HCT116 (cell line): ENCODE data around the gene RALGPS2. TPM values are rescaled to one million over a fixed set of nuclear protein-coding genes. Genes with fewer than 3 reads are reported as not detected.

Experiments
- ATAC-seq: fragments of 200-7000 bp; cut with Tn5 transposase; 2 replicates; pipeline ENCODE4 v1.9.1; 2020; ENCODE audit warnings: mild to moderate bottlenecking, moderate library complexity
- BruUV-seq: library from RNA; stranded (reverse); fragments of 400-500 nt; replicated peaks from 2 replicates; lab custom pipeline; 2021; lab: Mats Ljungman, UMichigan
- CTCF ChIA-PET: fragments of 300-600 bp; sonication (Branson Sonifier 250); formaldehyde crosslinking; loops from one replicate; lab custom pipeline; 2021; ENCODE audit warnings: antibody characterized with exemption; lab: Charles Lee
- POLR2A ChIA-PET: fragments of 300-600, 350-600 bp; sonication (Branson Sonifier 250); formaldehyde crosslinking; loops from one replicate; lab custom pipeline; 2021; ENCODE audit warnings: antibody characterized with exemption; lab: Charles Lee
- RAD21 ChIA-PET, 2 experiments: fragments of 300-600 bp; sonication (Branson Sonifier 250); formaldehyde crosslinking; loops; one replicate each; lab custom pipeline; 2023; ENCODE audit warnings: low total read pairs in 2 of 2; ENCODE audit not compliant: uncharacterized antibody in 2 of 2, unreplicated experiment in 2 of 2, low non-redundant PET in 1 of 2; lab: Charles Lee
- DNase-seq: peaks from one replicate; pipeline ENCODE4 v3.0.0-alpha.2; 2010; ENCODE audit warnings: low read depth, low spot score
- H2AFZ ChIP-seq: fragments of 200-600 bp; shearing (Covaris generic), sonication (generic); 2 replicates; pipeline ENCODE4 v1.6.1; 2017; ENCODE audit warnings: low read depth, mixed run types, mixed read lengths, antibody characterized with exemption, low read length; ENCODE audit not compliant: poor library complexity, severe bottlenecking
- H3K27ac ChIP-seq: 2 replicates; pipeline ENCODE4 v1.5.1; 2012; ENCODE audit warnings: low read depth, low read length
- H3K27me3 ChIP-seq: fragments of 200-600 bp; sonication (generic); 2 replicates; pipeline ENCODE4 v1.6.1; 2016; ENCODE audit warnings: mixed run types, low read length, mixed read lengths; ENCODE audit not compliant: insufficient read depth
- H3K36me3 ChIP-seq, 2 experiments: fragments of 200-500 bp in 1 of 2; fragments of 200-600 bp in 1 of 2; sonication (Bioruptor generic) in 1 of 2; sonication (generic) in 1 of 2; 2 replicates each; pipeline versions ENCODE4 v1.5.1 to v1.6.1; 2014 to 2016; ENCODE audit warnings: low read length in 2 of 2, inconsistent platforms in 1 of 2, mixed read lengths in 1 of 2, mixed run types in 1 of 2; ENCODE audit not compliant: insufficient read depth in 2 of 2, control insufficient read depth in 1 of 2
- H3K4me1 ChIP-seq, 2 experiments: fragments of 200-600 bp in 1 of 2; sonication (generic) in 1 of 2; 2 replicates each; pipeline versions ENCODE4 v1.5.1 to v1.6.1; 2012 to 2017; ENCODE audit warnings: low read length in 2 of 2, inconsistent platforms in 1 of 2, mild to moderate bottlenecking in 1 of 2, mixed read lengths in 1 of 2, mixed run types in 1 of 2, moderate library complexity in 1 of 2; ENCODE audit not compliant: insufficient read depth in 2 of 2, control insufficient read depth in 1 of 2
- H3K4me2 ChIP-seq: fragments of 200-600 bp; sonication (generic); 2 replicates; pipeline ENCODE4 v1.6.1; 2017; ENCODE audit warnings: mixed run types, low read length, mixed read lengths
- H3K4me3 ChIP-seq, 2 experiments: fragments of 200-600 bp in 1 of 2; sonication (generic) in 1 of 2; replicated peaks in 1 of 2; 2 replicates each; pipeline ENCODE4 v1.5.1; 2011 to 2016; ENCODE audit warnings: low read length in 2 of 2, control low read depth in 1 of 2, low read depth in 1 of 2, mild to moderate bottlenecking in 1 of 2, mixed read lengths in 1 of 2, mixed run types in 1 of 2
- H3K79me2 ChIP-seq: fragments of 200-600 bp; sonication (generic); 2 replicates; pipeline ENCODE4 v1.6.1; 2017; ENCODE audit warnings: mild to moderate bottlenecking, mixed run types, low read length, moderate library complexity, mixed read lengths; ENCODE audit not compliant: insufficient read depth
- H3K9ac ChIP-seq: fragments of 200-600 bp; sonication (generic); 2 replicates; pipeline ENCODE4 v1.6.1; 2016; ENCODE audit warnings: low read length, mixed read lengths
- H3K9me2 ChIP-seq: fragments of 200-600 bp; sonication (generic), shearing (Covaris generic); 2 replicates; pipeline ENCODE4 v1.6.1; 2017; ENCODE audit warnings: mixed run types, mild to moderate bottlenecking, moderate library complexity; ENCODE audit not compliant: insufficient read depth
- H3K9me3 ChIP-seq, 2 experiments: fragments of 200-500 bp in 1 of 2; fragments of 200-600 bp in 1 of 2; sonication (Bioruptor generic) in 1 of 2; sonication (generic) in 1 of 2; 2 replicates each; pipeline ENCODE4 v1.6.1; 2014 to 2017; ENCODE audit warnings: low read length in 2 of 2, mixed read lengths in 2 of 2, inconsistent platforms in 1 of 2, low read depth in 1 of 2, mild to moderate bottlenecking in 1 of 2, mixed run types in 1 of 2, moderate library complexity in 1 of 2; ENCODE audit not compliant: control insufficient read depth in 1 of 2, insufficient read depth in 1 of 2
- H4K20me1 ChIP-seq: fragments of 200-600 bp; sonication (generic), shearing (Covaris generic); 2 replicates; pipeline ENCODE4 v1.6.1; 2017; ENCODE audit warnings: mixed run types, mild to moderate bottlenecking, moderate library complexity; ENCODE audit not compliant: insufficient read depth
- CBX3 ChIP-seq: IDR thresholded peaks from 2 replicates; pipeline ENCODE4 v1.6.1; 2012; ENCODE audit warnings: low read depth
- CEBPB ChIP-seq: IDR thresholded peaks from 2 replicates; pipeline ENCODE4 v1.6.1; 2012; ENCODE audit warnings: low read depth
- ELF1 ChIP-seq: IDR thresholded peaks from 2 replicates; pipeline ENCODE4 v1.6.1; 2012; ENCODE audit warnings: low read depth, borderline replicate concordance
- EZH2 ChIP-seq: fragments of 200-600 bp; sonication (generic); IDR thresholded peaks from 2 replicates; pipeline ENCODE4 v1.6.1; 2017; ENCODE audit warnings: antibody characterized with exemption, mixed run types
- POLR2AphosphoS5 ChIP-seq: IDR thresholded peaks from 2 replicates; pipeline ENCODE4 v1.6.1; 2011; ENCODE audit warnings: mild to moderate bottlenecking, low read depth, low read length, moderate library complexity
- RAD21 ChIP-seq: IDR thresholded peaks from 2 replicates; pipeline ENCODE4 v1.6.1; 2012; ENCODE audit warnings: low read depth, mild to moderate bottlenecking
- SIN3A ChIP-seq: IDR thresholded peaks from 2 replicates; pipeline ENCODE4 v1.6.1; 2012; ENCODE audit warnings: low read depth
- SP1 ChIP-seq: IDR thresholded peaks from 2 replicates; pipeline ENCODE4 v1.6.1; 2012; ENCODE audit warnings: low read depth
- TCF7L2 ChIP-seq: IDR thresholded peaks from 2 replicates; pipeline ENCODE4 v1.7.0; 2011; ENCODE audit warnings: borderline replicate concordance, inconsistent platforms; ENCODE audit not compliant: insufficient read depth, insufficient read length; ENCODE audit errors: extremely low read depth
- YY1 ChIP-seq: IDR thresholded peaks from 2 replicates; pipeline ENCODE4 v1.6.1; 2011; ENCODE audit warnings: low read length, low read depth, moderate library complexity, mild to moderate bottlenecking; ENCODE audit not compliant: insufficient replicate concordance; ENCODE audit errors: extremely low read depth
- ZFX ChIP-seq: fragments of 450-650 bp; IDR thresholded peaks from 2 replicates; pipeline ENCODE4 v1.6.1; 2017
- intact Hi-C: fragments of 100-400 bp; cut with micrococcal nuclease; formaldehyde crosslinking; loops from 2 replicates; pipeline ENCODE4 v1.10.0; 2022
- total RNA-seq: library from RNA; stranded (reverse); gene quantifications from one replicate; pipeline ENCODE4 v1.2.1, GENCODE V29; 2021; ENCODE audit not compliant: unreplicated experiment
- TF ChIP-seq, protein P1 (sequence below), 3 experiments: fragments of 200-600 bp in 1 of 3; sonication (generic) in 1 of 3; IDR thresholded peaks in 2 of 3; conservative IDR thresholded peaks in 1 of 3; 2 replicates each; pipeline ENCODE4 v1.5.1; 2012 to 2017; ENCODE audit warnings: low read depth in 2 of 3, low read length in 2 of 3, antibody characterized with exemption in 1 of 3, borderline replicate concordance in 1 of 3, control low read depth in 1 of 3, mild to moderate bottlenecking in 1 of 3, mixed read lengths in 1 of 3, mixed run types in 1 of 3, moderate library complexity in 1 of 3; ENCODE audit not compliant: insufficient read depth in 1 of 3
- TF ChIP-seq, protein P2 (sequence below): IDR thresholded peaks from 2 replicates; pipeline ENCODE4 v1.6.1; 2011; ENCODE audit warnings: mild to moderate bottlenecking, low read length, moderate library complexity; ENCODE audit not compliant: insufficient replicate concordance; ENCODE audit errors: extremely low read depth

Gene RALGPS2
- total RNA-seq, 1 experiment from 2014 or later, result 25.6 TPM

DNA sequence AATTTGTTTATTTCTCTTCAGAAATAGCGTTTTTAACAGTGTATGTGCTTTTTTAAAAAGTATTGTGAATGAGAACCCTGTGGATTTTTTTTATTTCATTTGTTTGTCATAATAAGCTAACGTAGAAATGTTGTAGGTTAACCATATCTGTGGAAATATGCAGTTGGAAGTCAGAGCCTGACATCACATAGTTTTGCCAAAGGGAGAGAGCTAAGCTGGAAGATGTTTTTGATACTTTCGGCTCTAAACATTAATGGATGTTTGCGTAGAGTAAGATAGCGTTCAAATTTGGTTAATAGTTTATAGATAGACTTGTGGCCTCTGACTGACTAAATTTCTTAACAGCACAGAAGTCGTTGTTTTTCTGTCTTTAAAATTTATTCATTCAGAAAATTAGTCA, 193.3 kb downstream of the RALGPS2 start:
- intact Hi-C loops, result no loop called here
- DNase-seq (no peak), ATAC-seq (no peak)
- no peak overlapping the region for H3K27ac ChIP-seq
- H2AFZ ChIP-seq, result no peak overlapping the region
- H3K9me3 ChIP-seq, result no peaks in the 10 kb centered on the region
- RAD21 ChIA-PET, result no interaction called here
- no peak overlapping the region for H3K9ac ChIP-seq
- CTCF ChIA-PET, result no interaction called here
- H3K36me3 ChIP-seq, result no peaks in the 10 kb centered on the region
- POLR2A ChIA-PET, result no interaction called here
- TF ChIP-seq CBX3, result no peak
- TF ChIP-seq CEBPB, result no peak
- TF ChIP-seq ZFX, result no peak
- TF ChIP-seq RAD21, result no peak
- no peak for TF ChIP-seq YY1
- no peak for TF ChIP-seq EZH2
- TF ChIP-seq, protein P1, sequence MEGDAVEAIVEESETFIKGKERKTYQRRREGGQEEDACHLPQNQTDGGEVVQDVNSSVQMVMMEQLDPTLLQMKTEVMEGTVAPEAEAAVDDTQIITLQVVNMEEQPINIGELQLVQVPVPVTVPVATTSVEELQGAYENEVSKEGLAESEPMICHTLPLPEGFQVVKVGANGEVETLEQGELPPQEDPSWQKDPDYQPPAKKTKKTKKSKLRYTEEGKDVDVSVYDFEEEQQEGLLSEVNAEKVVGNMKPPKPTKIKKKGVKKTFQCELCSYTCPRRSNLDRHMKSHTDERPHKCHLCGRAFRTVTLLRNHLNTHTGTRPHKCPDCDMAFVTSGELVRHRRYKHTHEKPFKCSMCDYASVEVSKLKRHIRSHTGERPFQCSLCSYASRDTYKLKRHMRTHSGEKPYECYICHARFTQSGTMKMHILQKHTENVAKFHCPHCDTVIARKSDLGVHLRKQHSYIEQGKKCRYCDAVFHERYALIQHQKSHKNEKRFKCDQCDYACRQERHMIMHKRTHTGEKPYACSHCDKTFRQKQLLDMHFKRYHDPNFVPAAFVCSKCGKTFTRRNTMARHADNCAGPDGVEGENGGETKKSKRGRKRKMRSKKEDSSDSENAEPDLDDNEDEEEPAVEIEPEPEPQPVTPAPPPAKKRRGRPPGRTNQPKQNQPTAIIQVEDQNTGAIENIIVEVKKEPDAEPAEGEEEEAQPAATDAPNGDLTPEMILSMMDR (IDR thresholded peaks at IDR 0.05 in 2 of 3, conservative IDR thresholded peaks at IDR 0.05 in 1 of 3; ENCODE audit: borderline replicate concordance in 1 of 3, insufficient read depth in 1 of 3, low read depth in 2 of 3, low read length in 2 of 3), result no peak
- no peak for TF ChIP-seq ELF1
- no peak for TF ChIP-seq POLR2AphosphoS5
- TF ChIP-seq SP1, result no peak
- TF ChIP-seq, protein P2, sequence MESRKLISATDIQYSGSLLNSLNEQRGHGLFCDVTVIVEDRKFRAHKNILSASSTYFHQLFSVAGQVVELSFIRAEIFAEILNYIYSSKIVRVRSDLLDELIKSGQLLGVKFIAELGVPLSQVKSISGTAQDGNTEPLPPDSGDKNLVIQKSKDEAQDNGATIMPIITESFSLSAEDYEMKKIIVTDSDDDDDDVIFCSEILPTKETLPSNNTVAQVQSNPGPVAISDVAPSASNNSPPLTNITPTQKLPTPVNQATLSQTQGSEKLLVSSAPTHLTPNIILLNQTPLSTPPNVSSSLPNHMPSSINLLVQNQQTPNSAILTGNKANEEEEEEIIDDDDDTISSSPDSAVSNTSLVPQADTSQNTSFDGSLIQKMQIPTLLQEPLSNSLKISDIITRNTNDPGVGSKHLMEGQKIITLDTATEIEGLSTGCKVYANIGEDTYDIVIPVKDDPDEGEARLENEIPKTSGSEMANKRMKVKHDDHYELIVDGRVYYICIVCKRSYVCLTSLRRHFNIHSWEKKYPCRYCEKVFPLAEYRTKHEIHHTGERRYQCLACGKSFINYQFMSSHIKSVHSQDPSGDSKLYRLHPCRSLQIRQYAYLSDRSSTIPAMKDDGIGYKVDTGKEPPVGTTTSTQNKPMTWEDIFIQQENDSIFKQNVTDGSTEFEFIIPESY, result no peak
- no peak for TF ChIP-seq TCF7L2
- TF ChIP-seq SIN3A, result no peak
- TF ChIP-seq, all 23 proteins: peak for 0
- H3K4me2 ChIP-seq, result no peak overlapping the region
- no peaks in the 10 kb centered on the region for H4K20me1 ChIP-seq
- H3K4me3 ChIP-seq, result no peak overlapping the region
- H3K27me3 ChIP-seq, result no peaks in the 10 kb centered on the region
- no TSS peak for BruUV-seq
- H3K9me2 ChIP-seq, result no peaks in the 10 kb centered on the region
- no peaks in the 10 kb centered on the region for H3K79me2 ChIP-seq
- no peaks in the 10 kb centered on the region for H3K4me1 ChIP-seq
